Amniotic epithelial cell (primary cell): ENCODE results near the gene RERE.

ENCODE experiments used
- DNase-seq: peaks from one replicate; pipeline ENCODE4 v3.0.0-alpha.2; 2010; ENCODE audit warnings: low read depth

RERE gene

GRCh38 chr1:8817412-8818324 is at the start of gene RERE:
TSS of gene RERE (minus strand) at chr1:8817640.
- peak; percentile 88 for DNase-seq

- no peak for DNase-seq
Observed at GRCh38 chr1:8866792-8867415, 49.5 kb upstream of the RERE start.

GRCh38 chr1:8866173-8866791 is 48.8 kb upstream of the RERE start:
- DNase-seq: no peak

GRCh38 chr1:8864713-8865344 is 47.4 kb upstream of the RERE start:
- no peak for DNase-seq

GRCh38 chr1:8863794-8864233 is 46.4 kb upstream of the RERE start:
- no peak for DNase-seq

- no peak for DNase-seq
Observed at GRCh38 chr1:8863138-8863537, 45.7 kb upstream of the RERE start.

GRCh38 chr1:8862528-8862927 is 45.1 kb upstream of the RERE start:
- DNase-seq: peak; percentile 29

- DNase-seq: no peak
Observed at GRCh38 chr1:8860738-8861516, 43.5 kb upstream of the RERE start.

- DNase-seq: peak; percentile 73
Observed at GRCh38 chr1:8858888-8859706, 41.7 kb upstream of the RERE start.

- peak; percentile 98 for DNase-seq
Observed at GRCh38 chr1:8858112-8858668, 40.8 kb upstream of the RERE start.

GRCh38 chr1:8856689-8857412 is 39.4 kb upstream of the RERE start:
- peak; percentile 33 for DNase-seq

- DNase-seq: no peak
Observed at GRCh38 chr1:8854240-8854639, 36.8 kb upstream of the RERE start.

- no peak for DNase-seq
Observed at GRCh38 chr1:8851060-8851459, 33.6 kb upstream of the RERE start.

GRCh38 chr1:8848663-8849386 is 31.4 kb upstream of the RERE start:
- peak; percentile 88 for DNase-seq

- no peak for DNase-seq
Observed at GRCh38 chr1:8847990-8848389, 30.6 kb upstream of the RERE start.

- DNase-seq: no peak
Observed at GRCh38 chr1:8846263-8846662, 28.8 kb upstream of the RERE start.

GRCh38 chr1:8845104-8846097 is 28.0 kb upstream of the RERE start:
- DNase-seq: no peak

GRCh38 chr1:8844501-8845006 is 27.1 kb upstream of the RERE start:
- peak; percentile 61 for DNase-seq
